CD8-positive, alpha-beta memory T cell (primary cell): ENCODE results near the gene POU4F3. TPM values are rescaled to one million over a fixed set of nuclear protein-coding genes. Genes with fewer than 3 reads are reported as not detected.

Experiments used
- CTCF ChIA-PET: fragments of 350-600 bp; sonication (Branson Sonifier 250); formaldehyde crosslinking; loops from one replicate; lab custom pipeline; 2021; ENCODE audit warnings: antibody characterized with exemption; lab: Charles Lee
- POLR2A ChIA-PET: fragments of 350-600 bp; sonication (Branson Sonifier 250); formaldehyde crosslinking; loops from one replicate; lab custom pipeline; 2021; ENCODE audit warnings: antibody characterized with exemption; lab: Charles Lee
- DNase-seq, 5 donors: peaks; one replicate each; pipeline versions ENCODE4 v3.0.0 to v3.0.0-alpha.2; 2020 to 2022; ENCODE audit warnings: mixed read lengths in 1 of 5
- H3K27ac ChIP-seq: one replicate; pipeline ENCODE4 v1.7.0; 2013; ENCODE audit warnings: low read depth, mild to moderate bottlenecking, low read length, moderate library complexity
- H3K27me3 ChIP-seq: 2 replicates; pipeline ENCODE4 v1.7.0; 2013; ENCODE audit warnings: low read length, mild to moderate bottlenecking; ENCODE audit not compliant: insufficient read depth, poor library complexity, severe bottlenecking
- H3K36me3 ChIP-seq: 2 replicates; pipeline ENCODE4 v1.7.0; 2013; ENCODE audit warnings: mild to moderate bottlenecking, low read length, moderate library complexity; ENCODE audit not compliant: insufficient read depth
- H3K4me1 ChIP-seq: 2 replicates; pipeline ENCODE4 v1.7.0; 2013; ENCODE audit warnings: mild to moderate bottlenecking, low read length, moderate library complexity; ENCODE audit not compliant: insufficient read depth
- H3K4me3 ChIP-seq: 2 replicates; pipeline ENCODE4 v1.7.0; 2013; ENCODE audit warnings: mild to moderate bottlenecking, low read length
- H3K9me3 ChIP-seq: 2 replicates; pipeline ENCODE4 v1.7.0; 2013; ENCODE audit warnings: mild to moderate bottlenecking, low read length
- H3K27ac Mint-ChIP-seq, 8 donors: one replicate each; pipeline ENCODE4 v1.8.0; 2020 to 2021; ENCODE audit warnings: mixed read lengths in 8 of 8, mild to moderate bottlenecking in 6 of 8, inconsistent platforms in 3 of 8, moderate library complexity in 3 of 8
- H3K27me3 Mint-ChIP-seq, 2 donors: one replicate each; pipeline ENCODE4 v1.8.0; 2020 to 2021; ENCODE audit warnings: mixed read lengths in 2 of 2, mild to moderate bottlenecking in 1 of 2, moderate library complexity in 1 of 2
- H3K36me3 Mint-ChIP-seq, 3 donors: one replicate each; pipeline ENCODE4 v1.8.0; 2020 to 2021; ENCODE audit warnings: mixed read lengths in 3 of 3, inconsistent platforms in 1 of 3, mild to moderate bottlenecking in 1 of 3
- H3K4me1 Mint-ChIP-seq, 3 donors: one replicate each; pipeline ENCODE4 v1.8.0; 2020 to 2021; ENCODE audit warnings: mixed read lengths in 3 of 3, inconsistent platforms in 1 of 3, mild to moderate bottlenecking in 1 of 3
- H3K4me3 Mint-ChIP-seq, 7 donors: one replicate each; pipeline ENCODE4 v1.8.0; 2020 to 2021; ENCODE audit warnings: mixed read lengths in 7 of 7, mild to moderate bottlenecking in 6 of 7, moderate library complexity in 4 of 7, inconsistent platforms in 2 of 7
- H3K9me3 Mint-ChIP-seq, 5 donors: one replicate each; pipeline ENCODE4 v1.8.0; 2020 to 2022; ENCODE audit warnings: mixed read lengths in 5 of 5, mild to moderate bottlenecking in 3 of 5, moderate library complexity in 2 of 5, inconsistent platforms in 1 of 5
- polyA plus RNA-seq: library from polyadenylated mRNA; unstranded; fragments of 300-500 nt; fragmentation: Illumina TruSeq; gene quantifications from one replicate; pipeline ENCODE4 v1.2.3, GENCODE V29; 2021
- total RNA-seq, 2 experiments: library from RNA; stranded (reverse); gene quantifications; one replicate each; pipeline ENCODE4 v1.2.3, GENCODE V29; 2021

Gene POU4F3
- total and polyA plus RNA-seq, 3 experiments from 2014 or later: 0.11 TPM; not detected in 2

- POLR2A ChIA-PET: no interaction called here
- Mint-ChIP-seq H3K9me3 (peaks cover 0 to 4% (median 2%) of the 10 kb centered on the region in 5 donors), H3K27me3 (peaks cover 14 to 36% of the 10 kb centered on the region in 2 donors), H3K4me1 (no peaks in the 10 kb centered on the region), H3K4me3 (no peak overlapping the region), H3K27ac (no peak overlapping the region), H3K36me3 (no peaks in the 10 kb centered on the region)
- CTCF ChIA-PET: no interaction called here
- Histone ChIP-seq H3K27ac (no peak overlapping the region), H3K36me3 (no peaks in the 10 kb centered on the region), H3K9me3 (no peaks in the 10 kb centered on the region), H3K4me3 (no peak overlapping the region), H3K4me1 (no peaks in the 10 kb centered on the region), H3K27me3 (no peaks in the 10 kb centered on the region)
- DNase-seq: no peak
Observed at GRCh38 chr5:146380714-146381113, 42.1 kb downstream of the POU4F3 start.

GRCh38 chr5:146388386-146388785 lies 49.7 kb downstream of the POU4F3 start:
- no peaks in the 10 kb centered on the region for H3K4me1 Mint-ChIP-seq
- no peaks in the 10 kb centered on the region for H3K9me3 Mint-ChIP-seq
- Histone ChIP-seq H3K9me3 (no peaks in the 10 kb centered on the region), H3K4me3 (no peak overlapping the region), H3K36me3 (no peaks in the 10 kb centered on the region), H3K4me1 (no peaks in the 10 kb centered on the region), H3K27me3 (no peaks in the 10 kb centered on the region), H3K27ac (no peak overlapping the region)
- no peaks in the 10 kb centered on the region for H3K27me3 Mint-ChIP-seq
- no peak for DNase-seq
- no peaks in the 10 kb centered on the region for H3K36me3 Mint-ChIP-seq
- POLR2A ChIA-PET: no interaction called here
- CTCF ChIA-PET: no interaction called here
- H3K27ac Mint-ChIP-seq: no peak overlapping the region
- no peak overlapping the region for H3K4me3 Mint-ChIP-seq

- CTCF ChIA-PET: no interaction called here
- POLR2A ChIA-PET: no interaction called here
- Mint-ChIP-seq H3K9me3 (no peaks in the 10 kb centered on the region), H3K36me3 (no peaks in the 10 kb centered on the region), H3K27ac (no peak overlapping the region), H3K4me3 (no peak overlapping the region), H3K27me3 (peaks cover 5 to 11% of the 10 kb centered on the region in 2 donors), H3K4me1 (no peaks in the 10 kb centered on the region)
- H3K4me3 ChIP-seq: no peak overlapping the region
- no peaks in the 10 kb centered on the region for H3K4me1 ChIP-seq
- no peak overlapping the region for H3K27ac ChIP-seq
- no peaks in the 10 kb centered on the region for H3K36me3 ChIP-seq
- no peak for DNase-seq
- H3K9me3 ChIP-seq: no peaks in the 10 kb centered on the region
- no peaks in the 10 kb centered on the region for H3K27me3 ChIP-seq
Observed at GRCh38 chr5:146390469-146390868, 51.8 kb downstream of the POU4F3 start.

Other genes with a start within 250 kb of the POU4F3 start
- gene PLAC8L1, start 233.3 kb upstream of the POU4F3 start, total RNA-seq: under 1 TPM; 0.53 to 0.96 TPM
- not detected for gene PLAC8L1, start 233.3 kb upstream of the POU4F3 start, polyA plus RNA-seq
- gene LARS1, start 156.2 kb upstream of the POU4F3 start, total RNA-seq: 100 to 1,000 TPM; 163 to 171 TPM
- gene LARS1, start 156.2 kb upstream of the POU4F3 start, polyA plus RNA-seq: 94.7 TPM
- gene RBM27, start 135.2 kb upstream of the POU4F3 start, total RNA-seq: 10 to 100 TPM; 30.8 to 31.9 TPM
- gene RBM27, start 135.2 kb upstream of the POU4F3 start, polyA plus RNA-seq: 5.1 TPM
- 100 to 1,000 TPM in 1 of 2 experiments, 10 to 100 TPM in 1; 99.4 to 110 TPM for gene TCERG1, start 108.5 kb downstream of the POU4F3 start, total RNA-seq
- 37.8 TPM for gene TCERG1, start 108.5 kb downstream of the POU4F3 start, polyA plus RNA-seq
- gene GPR151, start 177.4 kb downstream of the POU4F3 start, total RNA-seq: not detected
- not detected for gene GPR151, start 177.4 kb downstream of the POU4F3 start, polyA plus RNA-seq